ENCODE data around the gene CBLB.

DNA sequence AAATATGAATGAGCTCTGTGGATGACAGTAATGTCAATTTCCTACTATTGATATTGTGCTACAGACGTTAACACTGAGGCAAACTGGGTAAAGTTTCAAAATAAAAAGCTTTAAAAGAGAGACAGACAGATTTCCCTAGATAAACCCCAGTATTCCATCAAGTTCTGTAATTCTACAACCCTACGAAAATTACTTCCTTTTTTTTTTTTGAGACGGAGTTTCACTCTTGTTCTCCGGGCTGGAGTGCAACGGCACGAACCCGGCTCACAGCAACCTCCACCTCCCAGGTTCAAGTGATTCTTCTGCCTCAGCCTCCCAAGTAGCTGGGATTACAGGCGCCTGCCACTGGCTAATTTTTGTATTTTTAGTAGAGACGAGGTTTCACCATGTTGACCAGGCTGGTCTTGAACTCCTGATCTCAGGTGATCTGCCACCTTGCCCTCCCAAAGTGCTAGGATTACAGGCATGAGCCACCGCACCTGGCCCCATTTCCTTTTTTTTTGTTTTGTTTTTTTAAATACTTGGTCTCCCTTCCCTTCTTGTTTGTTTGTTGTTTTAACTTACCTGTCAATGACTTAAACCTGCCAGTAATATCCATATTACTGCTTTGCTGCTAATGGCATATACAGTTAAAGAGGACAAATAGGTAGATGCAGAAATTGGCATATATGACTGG is 57.2 kb downstream of the CBLB start:
- TF ChIP-seq, protein P1, sequence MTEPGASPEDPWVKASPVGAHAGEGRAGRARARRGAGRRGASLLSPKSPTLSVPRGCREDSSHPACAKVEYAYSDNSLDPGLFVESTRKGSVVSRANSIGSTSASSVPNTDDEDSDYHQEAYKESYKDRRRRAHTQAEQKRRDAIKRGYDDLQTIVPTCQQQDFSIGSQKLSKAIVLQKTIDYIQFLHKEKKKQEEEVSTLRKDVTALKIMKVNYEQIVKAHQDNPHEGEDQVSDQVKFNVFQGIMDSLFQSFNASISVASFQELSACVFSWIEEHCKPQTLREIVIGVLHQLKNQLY (CRISPR knock-in tag; conservative IDR thresholded peaks at IDR 0.05): no peak
- no peak for TF ChIP-seq YY1 (IDR thresholded peaks at IDR 0.05; ENCODE audit: borderline replicate concordance in 1 of 3, control insufficient read depth in 1 of 3, extremely low read depth in 1 of 3, insufficient read depth in 3 of 3, insufficient read length in 1 of 3, insufficient replicate concordance in 2 of 3, low read depth in 1 of 3, low read length in 2 of 3)
- TF ChIP-seq, protein P2, sequence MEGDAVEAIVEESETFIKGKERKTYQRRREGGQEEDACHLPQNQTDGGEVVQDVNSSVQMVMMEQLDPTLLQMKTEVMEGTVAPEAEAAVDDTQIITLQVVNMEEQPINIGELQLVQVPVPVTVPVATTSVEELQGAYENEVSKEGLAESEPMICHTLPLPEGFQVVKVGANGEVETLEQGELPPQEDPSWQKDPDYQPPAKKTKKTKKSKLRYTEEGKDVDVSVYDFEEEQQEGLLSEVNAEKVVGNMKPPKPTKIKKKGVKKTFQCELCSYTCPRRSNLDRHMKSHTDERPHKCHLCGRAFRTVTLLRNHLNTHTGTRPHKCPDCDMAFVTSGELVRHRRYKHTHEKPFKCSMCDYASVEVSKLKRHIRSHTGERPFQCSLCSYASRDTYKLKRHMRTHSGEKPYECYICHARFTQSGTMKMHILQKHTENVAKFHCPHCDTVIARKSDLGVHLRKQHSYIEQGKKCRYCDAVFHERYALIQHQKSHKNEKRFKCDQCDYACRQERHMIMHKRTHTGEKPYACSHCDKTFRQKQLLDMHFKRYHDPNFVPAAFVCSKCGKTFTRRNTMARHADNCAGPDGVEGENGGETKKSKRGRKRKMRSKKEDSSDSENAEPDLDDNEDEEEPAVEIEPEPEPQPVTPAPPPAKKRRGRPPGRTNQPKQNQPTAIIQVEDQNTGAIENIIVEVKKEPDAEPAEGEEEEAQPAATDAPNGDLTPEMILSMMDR (IDR thresholded peaks at IDR 0.05 in 2 of 3, conservative IDR thresholded peaks at IDR 0.05 in 1 of 3; ENCODE audit: insufficient read depth in 2 of 3, low read depth in 1 of 3, low read length in 3 of 3): no peak
- TF ChIP-seq CEBPB (tag; IDR thresholded peaks at IDR 0.05): no peak
- no peak for TF ChIP-seq TARDBP (IDR thresholded peaks at IDR 0.05)

Data from K562 (cell line).